Duodenal mucosa (tissue), 2 donors: Measurements from ENCODE around the gene NEIL1.
"Not testable (repeated sequence)": the region's sequence is repeated elsewhere in the genome, so short reads cannot be mapped to it uniquely, and the experiment has no call there.

Source experiments
- H3K27ac ChIP-seq: one replicate; pipeline ENCODE4 v1.7.0; 2013; ENCODE audit warnings: low read depth, low read length
- H3K27me3 ChIP-seq, 2 donors: one replicate each; pipeline ENCODE4 v1.7.0; 2013; ENCODE audit warnings: low read length in 2 of 2, control low read depth in 1 of 2; ENCODE audit not compliant: insufficient read depth in 2 of 2, control insufficient read depth in 1 of 2
- H3K36me3 ChIP-seq, 2 donors: one replicate each; pipeline ENCODE4 v1.7.0; 2013; ENCODE audit warnings: low read length in 2 of 2, control low read depth in 1 of 2; ENCODE audit not compliant: insufficient read depth in 2 of 2, control insufficient read depth in 1 of 2
- H3K4me1 ChIP-seq, 2 donors: one replicate each; pipeline ENCODE4 v1.7.0; 2013; ENCODE audit warnings: low read length in 2 of 2, control low read depth in 1 of 2; ENCODE audit not compliant: insufficient read depth in 2 of 2, control insufficient read depth in 1 of 2
- H3K4me3 ChIP-seq, 2 donors: one replicate each; pipeline ENCODE4 v1.7.0; 2013; ENCODE audit warnings: low read length in 2 of 2, low read depth in 1 of 2
- H3K9ac ChIP-seq, 2 donors: one replicate each; pipeline ENCODE4 v1.7.0; 2013; ENCODE audit warnings: low read length in 2 of 2, low read depth in 1 of 2
- H3K9me3 ChIP-seq, 2 donors: one replicate each; pipeline ENCODE4 v1.7.0; 2013; ENCODE audit warnings: low read length in 2 of 2, control low read depth in 1 of 2; ENCODE audit not compliant: control insufficient read depth in 1 of 2

NEIL1 gene, protein sequence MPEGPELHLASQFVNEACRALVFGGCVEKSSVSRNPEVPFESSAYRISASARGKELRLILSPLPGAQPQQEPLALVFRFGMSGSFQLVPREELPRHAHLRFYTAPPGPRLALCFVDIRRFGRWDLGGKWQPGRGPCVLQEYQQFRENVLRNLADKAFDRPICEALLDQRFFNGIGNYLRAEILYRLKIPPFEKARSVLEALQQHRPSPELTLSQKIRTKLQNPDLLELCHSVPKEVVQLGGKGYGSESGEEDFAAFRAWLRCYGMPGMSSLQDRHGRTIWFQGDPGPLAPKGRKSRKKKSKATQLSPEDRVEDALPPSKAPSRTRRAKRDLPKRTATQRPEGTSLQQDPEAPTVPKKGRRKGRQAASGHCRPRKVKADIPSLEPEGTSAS

GRCh38 chr15:75346796-75347221 lies at the start of gene NEIL1:
NEIL1 (plus strand) TSS chr15:75347039; CDS start chr15:75348906, 1,867 bp downstream.
- Histone ChIP-seq H3K27ac (no peak within 1 kb of the TSS), H3K4me3 (peak within 1 kb of the TSS; percentile 89 to 96), H3K4me1 (peaks cover 14 to 24% of the 10 kb centered on the region in 2 donors), H3K9ac (peak within 1 kb of the TSS; percentile 74 to 88), H3K9me3 (no peaks in the 10 kb centered on the region), H3K27me3 (no peaks in the 10 kb centered on the region), H3K36me3 (no peaks in the 10 kb centered on the region)

DNA sequence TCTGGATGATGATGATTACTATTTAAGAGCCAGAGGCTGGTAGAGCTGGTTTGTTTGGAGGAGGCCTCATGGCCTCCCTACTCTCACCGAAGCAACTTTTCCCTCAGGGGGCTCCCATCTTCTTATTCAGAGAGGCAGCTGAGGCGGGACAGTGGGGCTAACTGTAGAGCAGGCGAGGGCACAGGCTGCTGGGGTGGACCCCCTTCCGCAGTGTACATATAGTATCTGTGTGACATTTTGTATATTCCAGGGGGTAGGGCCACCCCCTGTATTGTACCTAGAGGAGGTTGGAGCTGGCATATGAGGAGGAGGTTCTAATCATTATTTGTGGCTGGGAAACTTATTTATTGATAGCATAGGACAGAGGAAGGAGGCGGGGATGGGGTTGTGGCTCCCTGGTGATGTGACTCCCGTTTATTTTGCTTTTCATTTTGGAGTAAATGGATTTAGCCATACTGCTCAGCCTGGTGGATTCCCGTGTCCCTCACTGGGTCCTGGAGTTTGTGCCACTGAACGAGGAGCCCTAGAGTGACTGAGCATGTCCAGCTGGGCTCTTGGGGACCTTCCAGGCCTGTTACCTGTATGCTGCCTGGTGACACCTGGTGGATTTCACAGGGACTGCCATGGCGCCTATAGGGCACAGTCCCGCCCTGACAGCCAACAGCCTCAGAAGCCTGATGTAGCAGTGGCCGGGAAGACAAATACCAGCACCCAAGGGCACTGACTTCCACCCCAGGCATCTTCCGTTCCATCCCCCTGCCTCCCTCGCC lies 48.1 kb upstream of the NEIL1 start:
- not testable (repeated sequence) for H3K9ac ChIP-seq, H3K27ac ChIP-seq, H3K4me1 ChIP-seq, H3K4me3 ChIP-seq, H3K36me3 ChIP-seq, H3K9me3 ChIP-seq, H3K27me3 ChIP-seq

DNA sequence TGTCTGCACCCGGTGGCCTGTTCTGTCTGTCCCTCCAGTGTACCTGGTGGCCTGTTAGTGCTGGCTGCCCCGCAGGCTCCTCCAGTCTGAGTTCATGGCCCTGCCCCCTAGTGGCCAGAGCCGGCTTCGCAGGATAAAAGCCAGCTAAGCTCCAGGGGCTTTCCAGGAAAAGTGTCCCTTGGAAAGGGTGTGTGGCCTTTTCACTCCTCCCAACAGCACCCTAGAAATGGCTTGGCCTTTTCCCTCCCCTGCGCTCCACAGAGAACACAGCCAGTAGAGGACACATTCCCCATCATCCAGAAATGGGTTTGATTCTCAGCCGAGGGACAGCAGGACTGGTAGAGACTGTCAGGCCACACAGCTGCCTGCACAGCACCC lies 47.5 kb upstream of the NEIL1 start:
- not testable (repeated sequence) for H3K27me3 ChIP-seq, H3K36me3 ChIP-seq, H3K4me3 ChIP-seq, H3K4me1 ChIP-seq, H3K9ac ChIP-seq, H3K9me3 ChIP-seq, H3K27ac ChIP-seq

GRCh38 chr15:75300026-75300425 lies 46.8 kb upstream of the NEIL1 start:
- H3K9me3 ChIP-seq, H3K27ac ChIP-seq, H3K27me3 ChIP-seq, H3K4me1 ChIP-seq, H3K9ac ChIP-seq, H3K36me3 ChIP-seq, H3K4me3 ChIP-seq: not testable (repeated sequence)

DNA sequence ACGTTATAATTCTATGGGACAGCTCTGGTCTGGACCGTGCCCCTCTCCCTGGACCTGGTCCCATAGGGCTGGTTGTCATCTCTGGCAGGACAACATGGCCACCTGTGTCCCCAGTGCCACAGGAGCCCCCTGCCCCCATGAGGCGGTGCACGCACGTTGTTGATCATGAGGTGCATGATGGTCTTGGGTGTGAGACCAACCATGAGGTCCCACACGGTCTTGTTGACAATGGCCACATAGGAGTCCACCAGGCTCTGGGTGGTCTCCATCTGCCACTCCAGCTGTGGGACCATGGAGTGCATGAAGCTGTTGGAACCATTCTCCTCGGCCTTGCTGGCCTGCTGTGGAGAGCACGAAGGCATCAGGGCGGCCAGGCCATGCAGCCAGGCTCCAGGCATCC lies 44.5 kb upstream of the NEIL1 start:
- Histone ChIP-seq H3K27ac (no peak overlapping the region), H3K36me3 (no peaks in the 10 kb centered on the region), H3K9me3 (no peaks in the 10 kb centered on the region), H3K9ac (no peak overlapping the region), H3K4me3 (no peak overlapping the region), H3K27me3 (peaks cover 0 to 6% of the 10 kb centered on the region in 2 donors), H3K4me1 (no peaks in the 10 kb centered on the region)

GRCh38 chr15:75302753-75303152 lies 44.1 kb upstream of the NEIL1 start:
- not testable (repeated sequence) for H3K27ac ChIP-seq, H3K9me3 ChIP-seq, H3K9ac ChIP-seq, H3K4me1 ChIP-seq, H3K4me3 ChIP-seq, H3K27me3 ChIP-seq, H3K36me3 ChIP-seq

- Histone ChIP-seq H3K9me3 (no peaks in the 10 kb centered on the region), H3K36me3 (no peaks in the 10 kb centered on the region), H3K27ac (no peak overlapping the region), H3K9ac (no peak overlapping the region), H3K4me1 (no peaks in the 10 kb centered on the region), H3K4me3 (no peak overlapping the region), H3K27me3 (peaks cover 0 to 6% of the 10 kb centered on the region in 2 donors)
These were observed 40.7 kb upstream of the NEIL1 start for GRCh38 chr15:75306188-75306587.

GRCh38 chr15:75307778-75308390 lies 39.0 kb upstream of the NEIL1 start:
- Histone ChIP-seq H3K27me3 (peaks cover 0 to 6% of the 10 kb centered on the region in 2 donors), H3K9ac (no peak overlapping the region), H3K27ac (no peak overlapping the region), H3K4me3 (no peak overlapping the region), H3K9me3 (no peaks in the 10 kb centered on the region), H3K4me1 (no peaks in the 10 kb centered on the region), H3K36me3 (no peaks in the 10 kb centered on the region)

DNA sequence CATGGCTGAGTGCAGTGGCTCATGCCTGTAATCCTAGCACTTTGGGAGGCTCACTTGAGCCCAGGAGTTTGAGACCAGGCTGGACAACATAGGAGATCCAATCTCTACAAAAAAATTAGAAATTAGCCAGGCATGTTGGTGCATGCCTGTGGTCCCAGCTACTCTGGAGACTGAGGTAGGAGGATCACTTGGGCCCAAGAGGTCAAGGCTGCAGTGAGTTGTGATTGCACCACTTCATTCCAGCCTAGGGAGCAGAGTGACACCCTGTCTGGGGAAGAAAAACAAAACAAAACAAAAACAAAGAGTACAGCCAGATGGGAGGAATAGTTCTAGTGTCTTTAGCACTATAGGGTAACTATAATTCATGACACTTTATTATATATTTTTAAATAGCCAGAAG lies 37.1 kb upstream of the NEIL1 start:
- no peak overlapping the region for H3K9ac ChIP-seq
- no peak overlapping the region for H3K27ac ChIP-seq
- no peaks in the 10 kb centered on the region for H3K4me1 ChIP-seq
- H3K4me3 ChIP-seq, result no peak overlapping the region
- peaks cover 0 to under 1% of the 10 kb centered on the region in 2 donors for H3K27me3 ChIP-seq
- no peaks in the 10 kb centered on the region for H3K9me3 ChIP-seq
- H3K36me3 ChIP-seq, result no peaks in the 10 kb centered on the region

DNA sequence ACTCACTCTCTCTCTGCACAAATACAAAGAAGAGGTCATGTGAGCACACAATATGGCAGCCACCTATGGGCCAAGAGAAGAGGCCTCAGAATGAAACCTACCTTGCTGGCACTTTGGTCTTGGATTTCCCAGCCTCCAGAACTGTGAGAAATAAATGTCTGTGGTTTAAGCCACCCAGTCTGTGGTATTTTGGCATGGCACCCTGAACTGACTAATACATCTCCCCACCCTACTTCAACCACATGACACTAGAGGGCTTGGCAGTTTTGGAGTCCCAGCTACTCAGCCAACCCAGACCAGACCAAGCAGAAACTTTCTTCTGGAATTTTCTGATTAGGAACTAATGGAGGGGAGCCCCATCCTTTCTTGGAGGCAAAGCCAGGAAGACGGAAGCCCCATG lies 34.3 kb upstream of the NEIL1 start:
- not testable (repeated sequence) for H3K9me3 ChIP-seq, H3K9ac ChIP-seq, H3K27ac ChIP-seq, H3K27me3 ChIP-seq, H3K4me1 ChIP-seq, H3K36me3 ChIP-seq, H3K4me3 ChIP-seq
